CD14-positive monocyte (primary cell): ENCODE measurements around the gene OR6K3. TPM values are rescaled to one million over a fixed set of nuclear protein-coding genes. Genes with fewer than 3 reads are reported as not detected.

Experiments
- DNase-seq, 3 donors: peaks; one replicate each; pipeline ENCODE4 v3.0.0-alpha.2; 2011 to 2022
- H2AFZ ChIP-seq: 2 replicates; pipeline ENCODE4 v1.6.0; 2012; ENCODE audit warnings: mild to moderate bottlenecking, low read depth, low read length, inconsistent platforms; ENCODE audit not compliant: insufficient read depth, poor library complexity, severe bottlenecking
- H3K27ac ChIP-seq, 2 donors: 1 replicate in 1 of 2; 2 replicates in 1 of 2; pipeline ENCODE4 v1.5.1; 2012 to 2013; ENCODE audit warnings: low read length in 2 of 2, control low read depth in 1 of 2, inconsistent platforms in 1 of 2, low read depth in 1 of 2, mild to moderate bottlenecking in 1 of 2
- H3K27me3 ChIP-seq, 2 donors: one replicate each; pipeline versions ENCODE4 v1.6.0 to v1.6.1; 2011 to 2013; ENCODE audit warnings: low read length in 2 of 2; ENCODE audit not compliant: control insufficient read depth in 2 of 2, insufficient read depth in 2 of 2
- H3K36me3 ChIP-seq, 2 donors: replicated peaks in 1 of 2; 1 replicate in 1 of 2; 2 replicates in 1 of 2; pipeline versions ENCODE4 v1.5.1 to v1.6.1; 2012 to 2013; ENCODE audit warnings: low read length in 2 of 2, control low read depth in 1 of 2, inconsistent platforms in 1 of 2, mild to moderate bottlenecking in 1 of 2; ENCODE audit not compliant: insufficient read depth in 2 of 2, control insufficient read depth in 1 of 2
- H3K4me1 ChIP-seq, 2 donors: 1 replicate in 1 of 2; 2 replicates in 1 of 2; pipeline versions ENCODE4 v1.5.1 to v1.6.1; 2012 to 2013; ENCODE audit warnings: low read length in 2 of 2, control low read depth in 1 of 2, inconsistent platforms in 1 of 2, mild to moderate bottlenecking in 1 of 2, moderate library complexity in 1 of 2; ENCODE audit not compliant: insufficient read depth in 2 of 2, control insufficient read depth in 1 of 2
- H3K4me2 ChIP-seq: replicated peaks from 2 replicates; pipeline ENCODE3; 2012; ENCODE audit warnings: low read length, moderate library complexity, mild to moderate bottlenecking; ENCODE audit not compliant: poor library complexity, severe bottlenecking; ENCODE audit errors: extremely low read depth
- H3K4me3 ChIP-seq, 3 experiments: fragments of 200-600 bp in 1 of 3; sonication (generic) in 1 of 3; replicated peaks in 1 of 3; 1 replicate in 2 of 3; 2 replicates in 1 of 3; pipeline ENCODE4 v1.5.1; 2011 to 2013; ENCODE audit warnings: low read length in 3 of 3, mild to moderate bottlenecking in 3 of 3, control low read depth in 2 of 3, low read depth in 2 of 3, inconsistent platforms in 1 of 3, moderate library complexity in 1 of 3
- H3K79me2 ChIP-seq: 2 replicates; pipeline ENCODE4 v1.6.0; 2012; ENCODE audit warnings: mild to moderate bottlenecking, control low read depth, inconsistent platforms, low read length, moderate library complexity; ENCODE audit not compliant: insufficient read depth
- H3K9ac ChIP-seq: 2 replicates; pipeline ENCODE4 v1.6.0; 2017; ENCODE audit warnings: low read length, mild to moderate bottlenecking; ENCODE audit not compliant: insufficient read depth, poor library complexity, severe bottlenecking
- H3K9me3 ChIP-seq, 2 donors: replicated peaks in 1 of 2; 1 replicate in 1 of 2; 2 replicates in 1 of 2; pipeline versions ENCODE4 v1.5.1 to v1.6.1; 2012 to 2013; ENCODE audit warnings: low read length in 2 of 2, control low read depth in 1 of 2; ENCODE audit not compliant: control insufficient read depth in 1 of 2, insufficient read depth in 1 of 2
- H4K20me1 ChIP-seq: 2 replicates; pipeline ENCODE4 v1.6.0; 2012; ENCODE audit warnings: mild to moderate bottlenecking, low read length, control low read depth, moderate library complexity; ENCODE audit not compliant: insufficient read depth
- H3K27ac Mint-ChIP-seq, 7 donors: one replicate each; pipeline ENCODE4 v1.8.0; 2020; ENCODE audit warnings: mild to moderate bottlenecking in 7 of 7, mixed read lengths in 7 of 7, moderate library complexity in 6 of 7, inconsistent platforms in 2 of 7
- H3K27me3 Mint-ChIP-seq, 3 donors: one replicate each; pipeline ENCODE4 v1.8.0; 2021 to 2022; ENCODE audit warnings: low read depth in 3 of 3, mild to moderate bottlenecking in 3 of 3, mixed read lengths in 3 of 3, moderate library complexity in 3 of 3, inconsistent platforms in 1 of 3
- H3K36me3 Mint-ChIP-seq, 2 donors: one replicate each; pipeline ENCODE4 v1.8.0; 2020; ENCODE audit warnings: mixed read lengths in 2 of 2, inconsistent platforms in 1 of 2, mild to moderate bottlenecking in 1 of 2
- H3K4me1 Mint-ChIP-seq: one replicate; pipeline ENCODE4 v1.8.0; 2020; ENCODE audit warnings: mild to moderate bottlenecking, mixed read lengths
- H3K4me3 Mint-ChIP-seq, 2 donors: one replicate each; pipeline ENCODE4 v1.8.0; 2020; ENCODE audit warnings: mild to moderate bottlenecking in 2 of 2, mixed read lengths in 2 of 2, moderate library complexity in 1 of 2
- H3K9me3 Mint-ChIP-seq, 7 donors: one replicate each; pipeline ENCODE4 v1.8.0; 2020 to 2022; ENCODE audit warnings: mixed read lengths in 7 of 7, mild to moderate bottlenecking in 6 of 7, moderate library complexity in 6 of 7, inconsistent platforms in 2 of 7
- CTCF ChIP-seq: fragments of 200-600 bp; IDR thresholded peaks from one replicate; pipeline ENCODE4 v1.8.0; 2022; ENCODE audit warnings: antibody characterized with exemption, mild to moderate bottlenecking
- WGBS: methylation state at CpG from one replicate; pipeline ENCODE4 v1.1.5; 2013; ENCODE audit warnings: missing lambda C conversion rate; ENCODE audit not compliant: insufficient coverage; 5-methylcytosine and 5-hydroxymethylcytosine counted together
- intact Hi-C, 2 donors: fragments of 100-400 bp; cut with micrococcal nuclease; formaldehyde crosslinking; loops; one replicate each; pipeline versions ENCODE4 v1.15.0 to v1.15.1; 2023
- polyA plus RNA-seq, 3 donors: library from polyadenylated mRNA; depleted of rRNA in 1 of 3; unstranded in 2 of 3; stranded (reverse) in 1 of 3; fragments of 300-500 nt in 2 of 3; fragments of >200 nt in 1 of 3; fragmentation: Illumina TruSeq in 2 of 3; gene quantifications; 1 replicate in 2 of 3; 2 replicates in 1 of 3; pipeline ENCODE4 v1.2.3, GENCODE V29; 2012 to 2021

OR6K3 gene
- polyA plus RNA-seq, 3 donors: not detected

- Histone ChIP-seq H3K79me2 (no peaks in the 10 kb centered on the region), H3K4me2 (no peak overlapping the region), H3K27me3 (no peaks in the 10 kb centered on the region), H3K27ac (no peak overlapping the region), H3K4me3 (no peak overlapping the region), H3K9me3 (no peaks in the 10 kb centered on the region), H3K4me1 (no peaks in the 10 kb centered on the region), H3K36me3 (no peaks in the 10 kb centered on the region), H2AFZ (no peak overlapping the region), H4K20me1 (no peaks in the 10 kb centered on the region), H3K9ac (no peak overlapping the region)
- H3K27ac Mint-ChIP-seq: no peak overlapping the region
- 89% methylated on average over 6 of the region's 9 CpGs for WGBS
- H3K9me3 Mint-ChIP-seq: peaks cover 0 to 3% (median 0%) of the 10 kb centered on the region in 7 donors
- DNase-seq: no peak
- intact Hi-C loops: no loop called here
- H3K4me1 Mint-ChIP-seq: peaks cover 12% of the 10 kb centered on the region
- H3K27me3 Mint-ChIP-seq: peaks cover 0 to 3% (median 2%) of the 10 kb centered on the region in 3 donors
- H3K36me3 Mint-ChIP-seq: no peaks in the 10 kb centered on the region
- no peak for TF ChIP-seq CTCF
- H3K4me3 Mint-ChIP-seq: no peak overlapping the region
These were observed 31.7 kb upstream of the OR6K3 start for GRCh38 chr1:158752155-158752712.

DNA sequence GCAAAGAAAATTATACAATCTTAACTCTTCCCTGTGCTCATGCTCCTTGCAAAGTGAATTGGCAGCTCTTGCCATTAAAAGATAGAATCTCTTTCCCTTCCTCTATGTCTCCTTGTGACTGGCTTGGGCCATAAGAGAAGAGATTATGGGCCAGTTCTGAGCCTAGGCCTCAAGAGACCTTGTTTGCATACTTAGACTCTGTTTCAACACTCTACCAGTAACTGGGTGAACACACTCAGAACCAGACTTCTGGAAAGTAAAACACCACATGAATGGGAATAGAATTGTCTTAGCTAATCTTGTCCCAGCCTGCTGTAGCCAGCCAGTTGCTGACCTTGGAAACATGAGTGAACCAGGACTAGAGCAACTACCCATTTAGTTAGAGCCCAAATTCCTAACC, 15.3 kb upstream of the OR6K3 start:
- Histone ChIP-seq H3K4me3 (no peak overlapping the region), H3K27ac (no peak overlapping the region), H3K4me2 (no peak overlapping the region), H3K79me2 (no peaks in the 10 kb centered on the region), H3K36me3 (no peaks in the 10 kb centered on the region), H4K20me1 (no peaks in the 10 kb centered on the region), H3K9ac (no peak overlapping the region), H2AFZ (no peak overlapping the region), H3K27me3 (no peaks in the 10 kb centered on the region), H3K4me1 (no peaks in the 10 kb centered on the region), H3K9me3 (no peaks in the 10 kb centered on the region)
- H3K27ac Mint-ChIP-seq: no peak overlapping the region
- no peaks in the 10 kb centered on the region for H3K36me3 Mint-ChIP-seq
- no peak overlapping the region for H3K4me3 Mint-ChIP-seq
- no peak for DNase-seq
- intact Hi-C loops: no loop called here
- H3K4me1 Mint-ChIP-seq: no peaks in the 10 kb centered on the region
- TF ChIP-seq CTCF: no peak
- peaks cover 0 to 1% (median 0%) of the 10 kb centered on the region in 3 donors for H3K27me3 Mint-ChIP-seq
- H3K9me3 Mint-ChIP-seq: peaks cover 0 to 2% (median 0%) of the 10 kb centered on the region in 7 donors
